ENCODE data around the gene SH3RF3. TPM values are rescaled to one million over a fixed set of nuclear protein-coding genes. Genes with fewer than 3 reads are reported as not detected.
A peak's percentile ranks its signal among the peaks of the same experiment; 100 is the strongest.

SH3RF3 gene
- total RNA-seq, 6 donors from 2014 or later: 4.1 to 21.0 (median 8.0) TPM

DNA sequence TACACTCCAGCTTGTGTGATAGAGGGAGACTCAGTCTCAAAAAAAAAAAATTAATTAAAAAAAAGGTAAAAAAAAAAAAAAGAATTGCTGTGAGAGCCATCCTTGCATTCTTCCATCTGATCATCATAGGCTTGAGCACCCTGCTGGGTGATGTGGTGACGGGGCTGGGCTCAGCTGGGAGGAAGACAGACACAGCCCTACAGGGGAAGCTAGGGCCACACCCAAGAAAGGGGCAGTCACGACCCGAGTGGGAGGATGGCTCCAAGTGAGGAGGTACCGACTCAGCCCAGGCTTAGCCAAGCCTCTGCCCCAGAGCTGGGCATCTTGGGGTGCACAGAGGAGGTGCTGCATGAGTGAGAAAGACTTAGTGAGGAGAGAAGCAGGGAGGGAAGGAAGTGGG lies 165.5 kb downstream of the SH3RF3 start:
- no peak for TF ChIP-seq POLR2AphosphoS5 (IDR thresholded peaks at IDR 0.05)
- TF ChIP-seq, protein P1, sequence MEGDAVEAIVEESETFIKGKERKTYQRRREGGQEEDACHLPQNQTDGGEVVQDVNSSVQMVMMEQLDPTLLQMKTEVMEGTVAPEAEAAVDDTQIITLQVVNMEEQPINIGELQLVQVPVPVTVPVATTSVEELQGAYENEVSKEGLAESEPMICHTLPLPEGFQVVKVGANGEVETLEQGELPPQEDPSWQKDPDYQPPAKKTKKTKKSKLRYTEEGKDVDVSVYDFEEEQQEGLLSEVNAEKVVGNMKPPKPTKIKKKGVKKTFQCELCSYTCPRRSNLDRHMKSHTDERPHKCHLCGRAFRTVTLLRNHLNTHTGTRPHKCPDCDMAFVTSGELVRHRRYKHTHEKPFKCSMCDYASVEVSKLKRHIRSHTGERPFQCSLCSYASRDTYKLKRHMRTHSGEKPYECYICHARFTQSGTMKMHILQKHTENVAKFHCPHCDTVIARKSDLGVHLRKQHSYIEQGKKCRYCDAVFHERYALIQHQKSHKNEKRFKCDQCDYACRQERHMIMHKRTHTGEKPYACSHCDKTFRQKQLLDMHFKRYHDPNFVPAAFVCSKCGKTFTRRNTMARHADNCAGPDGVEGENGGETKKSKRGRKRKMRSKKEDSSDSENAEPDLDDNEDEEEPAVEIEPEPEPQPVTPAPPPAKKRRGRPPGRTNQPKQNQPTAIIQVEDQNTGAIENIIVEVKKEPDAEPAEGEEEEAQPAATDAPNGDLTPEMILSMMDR (IDR thresholded peaks at IDR 0.05): no peak
- no peak for TF ChIP-seq POLR2A (IDR thresholded peaks at IDR 0.05)
- TF ChIP-seq EP300 (IDR thresholded peaks at IDR 0.05): no peak
- 75 to 79% methylated on average over 4 of the region's 4 CpGs for WGBS, 2 donors
- Histone ChIP-seq H3K27ac (no peak overlapping the region), H3K36me3 (no peaks in the 10 kb centered on the region), H3K4me3 (no peak overlapping the region), H3K27me3 (no peaks in the 10 kb centered on the region), H3K9me3 (no peaks in the 10 kb centered on the region), H3K4me1 (peaks cover 0 to 8% (median under 1%) of the 10 kb centered on the region in 4 donors)
- DNase-seq (no peak), ATAC-seq (ENCODE audit: low FRiP score in 2 of 2) (no peak)

DNA sequence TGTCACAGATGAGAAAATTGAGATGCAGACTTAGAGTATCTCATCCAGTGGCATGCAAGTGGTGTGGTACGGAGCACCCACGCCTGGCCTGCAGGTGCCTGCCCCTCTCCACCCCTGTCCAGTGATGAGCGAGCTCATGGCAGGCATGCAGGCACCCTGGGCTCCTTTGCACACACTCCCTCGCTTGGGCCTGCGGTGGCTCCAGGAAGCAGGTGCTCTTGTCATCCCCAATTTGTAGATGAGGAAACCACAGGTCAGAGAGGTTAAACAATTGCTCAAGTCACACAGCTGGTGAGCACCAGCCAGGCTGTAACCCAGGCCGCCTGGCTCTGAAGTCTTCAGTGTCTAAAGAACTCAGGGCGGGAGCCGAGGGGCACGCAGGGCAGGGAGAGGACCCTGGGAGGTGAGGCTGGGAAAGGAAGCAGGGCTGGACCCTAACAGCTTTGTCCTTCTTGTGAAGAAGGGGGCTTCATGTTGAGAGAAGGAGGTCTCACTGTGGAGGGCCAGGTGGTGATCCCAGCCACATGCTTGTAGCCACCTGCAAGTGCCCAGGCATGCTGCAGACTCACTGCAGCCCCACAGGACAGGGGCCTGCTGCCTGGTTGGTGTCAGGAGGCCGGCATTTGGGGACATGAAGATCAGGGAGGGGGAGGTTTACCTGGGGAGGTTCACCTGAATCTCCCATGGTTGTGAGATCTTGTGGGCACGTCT lies 166.2 kb downstream of the SH3RF3 start:
- whole genome bisulfite sequencing, 2 donors: 91 to 96% methylated on average over 10 to 11 of the region's 11 CpGs
- no peaks in the 10 kb centered on the region for H3K36me3 ChIP-seq
- H3K27me3 ChIP-seq: no peaks in the 10 kb centered on the region
- H3K27ac ChIP-seq: no peak overlapping the region
- no peaks in the 10 kb centered on the region for H3K9me3 ChIP-seq
- no peak for TF ChIP-seq POLR2A (IDR thresholded peaks at IDR 0.05)
- no peak for TF ChIP-seq EP300 (IDR thresholded peaks at IDR 0.05)
- H3K4me1 ChIP-seq: peaks cover 0 to 14% (median 6%) of the 10 kb centered on the region in 4 donors
- no peak for ATAC-seq (ENCODE audit: low FRiP score in 2 of 2)
- no peak overlapping the region for H3K4me3 ChIP-seq
- DNase-seq: no peak

DNA sequence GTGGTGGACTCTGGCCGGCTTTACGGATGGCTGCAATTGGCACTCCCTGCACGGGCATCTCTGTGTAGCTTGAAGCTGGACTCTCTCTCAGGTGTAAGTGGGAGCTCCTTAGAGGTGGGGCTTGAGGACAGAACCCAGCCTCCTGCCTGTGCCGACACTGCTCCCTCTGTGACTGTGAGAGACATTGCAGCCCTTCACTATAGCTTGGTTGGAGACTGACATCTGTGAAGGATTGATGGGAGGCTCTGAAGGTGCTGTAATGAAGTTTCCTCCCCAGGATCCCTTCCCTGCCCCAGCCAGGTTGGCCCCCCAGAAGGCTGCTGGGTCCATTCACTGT lies 166.7 kb downstream of the SH3RF3 start:
- Histone ChIP-seq H3K9me3 (no peaks in the 10 kb centered on the region), H3K4me1 (peaks cover 0 to 14% (median 8%) of the 10 kb centered on the region in 4 donors), H3K27ac (no peak overlapping the region), H3K27me3 (no peaks in the 10 kb centered on the region), H3K36me3 (no peaks in the 10 kb centered on the region), H3K4me3 (no peak overlapping the region)
- TF ChIP-seq EP300 (IDR thresholded peaks at IDR 0.05) (no peak), POLR2A (IDR thresholded peaks at IDR 0.05) (no peak), POLR2AphosphoS5 (IDR thresholded peaks at IDR 0.05) (no peak)
- TF ChIP-seq, protein P1 (IDR thresholded peaks at IDR 0.05): no peak
- no peak for DNase-seq
- no peak for ATAC-seq (ENCODE audit: low FRiP score in 2 of 2)
- WGBS, 2 donors: 96% methylated on average over 4 of the region's 4 CpGs; no CpG with 5 or more reads in 1 of the 2 donors

DNA sequence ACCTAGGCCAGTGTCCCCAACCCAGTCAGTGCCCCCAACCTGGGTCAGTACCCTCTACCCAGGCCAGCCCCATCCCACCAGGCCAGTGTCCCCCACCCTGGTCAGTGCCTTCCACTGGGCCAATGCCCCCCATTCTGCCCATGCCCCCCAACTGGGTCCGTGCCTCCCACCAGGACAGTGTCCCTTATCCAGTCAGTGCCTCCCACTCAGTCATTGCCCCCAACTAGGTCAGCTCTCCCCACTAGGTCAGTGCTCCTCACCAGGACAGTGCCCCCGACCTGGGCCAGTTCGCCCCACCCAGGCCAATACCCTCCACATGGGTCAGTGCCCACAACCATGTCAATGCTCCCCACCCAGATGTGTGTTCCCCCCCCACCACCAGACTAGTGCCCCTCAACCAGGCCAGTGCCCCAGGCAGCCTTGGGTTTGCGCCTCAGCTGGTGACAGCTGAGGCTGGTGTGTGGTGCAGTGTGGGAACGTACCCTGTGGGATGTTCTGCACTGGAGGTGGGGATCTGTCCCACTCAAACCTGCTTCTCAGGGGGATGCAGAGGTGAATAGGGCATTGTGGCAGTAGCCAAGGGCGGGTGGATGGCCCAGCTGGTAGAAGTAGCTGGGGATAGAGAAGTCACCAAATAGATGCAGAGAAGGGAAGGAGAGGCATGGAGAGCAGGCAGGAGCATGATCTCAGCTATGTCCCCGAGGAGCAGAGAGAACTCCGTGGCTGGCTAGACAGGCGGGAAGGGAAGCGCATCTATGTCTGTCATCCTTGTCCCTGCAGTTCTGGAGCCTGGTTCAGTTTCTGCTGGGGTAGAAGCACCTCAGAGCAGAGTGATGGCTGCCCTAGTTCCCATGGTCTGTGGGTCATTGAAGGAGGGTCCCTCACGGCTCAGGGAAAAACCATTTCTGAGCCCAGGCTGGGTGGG lies 168.8 kb downstream of the SH3RF3 start:
- Histone ChIP-seq H3K9me3 (no peaks in the 10 kb centered on the region), H3K4me1 (peaks cover 0 to 14% (median 9%) of the 10 kb centered on the region in 4 donors), H3K27ac (no peak overlapping the region), H3K4me3 (no peak overlapping the region), H3K27me3 (no peaks in the 10 kb centered on the region), H3K36me3 (no peaks in the 10 kb centered on the region)
- WGBS, 2 donors: 86 to 95% methylated on average over 8 to 11 of the region's 11 CpGs
- DNase-seq (no peak), ATAC-seq (ENCODE audit: low FRiP score in 2 of 2) (peak; percentile 13 to 28)
- TF ChIP-seq EP300 (IDR thresholded peaks at IDR 0.05) (no peak), POLR2AphosphoS5 (IDR thresholded peaks at IDR 0.05) (no peak), POLR2A (IDR thresholded peaks at IDR 0.05) (no peak)
- TF ChIP-seq, protein P1 (IDR thresholded peaks at IDR 0.05): no peak

DNA sequence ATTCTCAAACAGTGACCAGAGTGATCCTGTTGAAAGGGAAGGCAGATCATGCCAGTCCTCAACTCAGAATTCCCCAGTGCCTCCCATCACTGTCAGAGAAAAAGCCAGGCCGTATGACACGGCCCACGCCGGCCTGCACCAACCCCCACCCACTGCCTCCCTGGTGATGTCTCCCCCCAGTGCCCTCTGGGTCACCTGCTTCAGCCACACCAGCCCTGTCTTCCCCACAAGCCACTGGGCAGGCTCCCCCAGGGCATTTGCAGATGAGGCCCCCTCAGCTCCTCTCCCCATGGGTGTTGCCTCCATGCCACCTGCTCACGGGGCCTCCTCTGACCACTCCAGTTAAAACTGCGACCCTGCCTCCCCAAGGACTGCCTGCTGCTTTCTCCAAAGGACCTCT lies 169.8 kb downstream of the SH3RF3 start:
- Histone ChIP-seq H3K36me3 (no peaks in the 10 kb centered on the region), H3K4me1 (peaks cover 0 to 14% (median 9%) of the 10 kb centered on the region in 4 donors), H3K9me3 (no peaks in the 10 kb centered on the region), H3K27ac (peak overlapping the region; percentile 40 to 57 (median 54)), H3K4me3 (no peak overlapping the region), H3K27me3 (no peaks in the 10 kb centered on the region)
- ATAC-seq (ENCODE audit: low FRiP score in 2 of 2): no peak
- no peak for TF ChIP-seq POLR2A (IDR thresholded peaks at IDR 0.05)
- TF ChIP-seq EP300 (IDR thresholded peaks at IDR 0.05): no peak
- TF ChIP-seq, protein P1 (IDR thresholded peaks at IDR 0.05): no peak
- no peak for DNase-seq
- WGBS, 2 donors: 96 to 100% methylated on average over 6 of the region's 6 CpGs

Data from upper lobe of left lung (tissue), 6 donors.